Measurements from ENCODE around the gene TMEM252.

Gene TMEM252

GRCh38 chr9:68540712-68541535 is at the start of gene TMEM252:
TSS of gene TMEM252 (minus strand) at chr9:68540883. CDS start at chr9:68540814, 69 bp downstream.
- Histone ChIP-seq H3K36me3 (ENCODE audit: control insufficient read depth, insufficient read depth, low read length) (no peaks in the 10 kb centered on the region), H3K9me3 (ENCODE audit: control insufficient read depth, insufficient read depth, low read length) (no peaks in the 10 kb centered on the region), H3K4me3 (ENCODE audit: low read length) (no peak within 1 kb of the TSS), H3K4me1 (ENCODE audit: control insufficient read depth, insufficient read depth, low read length) (no peaks in the 10 kb centered on the region), H3K27me3 (ENCODE audit: control insufficient read depth, insufficient read depth, low read length) (no peaks in the 10 kb centered on the region), H3K27ac (ENCODE audit: low read length) (no peak within 1 kb of the TSS)
- WGBS (ENCODE audit: insufficient coverage, insufficient read length), result no CpG with 5 or more reads among the region's 8 CpGs
- DNase-seq (ENCODE audit: low read depth, low spot score), result no peak

GRCh38 chr9:68585034-68585761 is 44.5 kb upstream of the TMEM252 start:
- Histone ChIP-seq H3K27ac (ENCODE audit: low read length) (no peak overlapping the region), H3K9me3 (ENCODE audit: control insufficient read depth, insufficient read depth, low read length) (no peaks in the 10 kb centered on the region), H3K27me3 (ENCODE audit: control insufficient read depth, insufficient read depth, low read length) (no peaks in the 10 kb centered on the region), H3K4me3 (ENCODE audit: low read length) (no peak overlapping the region), H3K4me1 (ENCODE audit: control insufficient read depth, insufficient read depth, low read length) (no peaks in the 10 kb centered on the region; the same call in 1 of the 2 replicates), H3K36me3 (ENCODE audit: control insufficient read depth, insufficient read depth, low read length) (no peaks in the 10 kb centered on the region)
- DNase-seq (ENCODE audit: low read depth, low spot score), result no peak
- no CpG with 5 or more reads among the region's 19 CpGs for WGBS (ENCODE audit: insufficient coverage, insufficient read length)

GRCh38 chr9:68584189-68585033 is 43.7 kb upstream of the TMEM252 start:
- Histone ChIP-seq H3K27me3 (ENCODE audit: control insufficient read depth, insufficient read depth, low read length) (no peaks in the 10 kb centered on the region), H3K27ac (ENCODE audit: low read length) (no peak overlapping the region), H3K36me3 (ENCODE audit: control insufficient read depth, insufficient read depth, low read length) (no peaks in the 10 kb centered on the region), H3K4me3 (ENCODE audit: low read length) (no peak overlapping the region), H3K9me3 (ENCODE audit: control insufficient read depth, insufficient read depth, low read length) (no peaks in the 10 kb centered on the region), H3K4me1 (ENCODE audit: control insufficient read depth, insufficient read depth, low read length) (no peaks in the 10 kb centered on the region; the same call in 1 of the 2 replicates)
- WGBS (ENCODE audit: insufficient coverage, insufficient read length), result no CpG with 5 or more reads among the region's 16 CpGs
- DNase-seq (ENCODE audit: low read depth, low spot score), result peak; percentile 80

GRCh38 chr9:68581696-68582095 is 41.0 kb upstream of the TMEM252 start:
- Histone ChIP-seq H3K9me3 (ENCODE audit: control insufficient read depth, insufficient read depth, low read length) (no peaks in the 10 kb centered on the region), H3K27ac (ENCODE audit: low read length) (no peak overlapping the region), H3K4me1 (ENCODE audit: control insufficient read depth, insufficient read depth, low read length) (no peaks in the 10 kb centered on the region; the same call in 1 of the 2 replicates), H3K4me3 (ENCODE audit: low read length) (no peak overlapping the region), H3K36me3 (ENCODE audit: control insufficient read depth, insufficient read depth, low read length) (no peaks in the 10 kb centered on the region), H3K27me3 (ENCODE audit: control insufficient read depth, insufficient read depth, low read length) (no peaks in the 10 kb centered on the region)
- DNase-seq (ENCODE audit: low read depth, low spot score), result no peak
- no CpG with 5 or more reads among the region's 3 CpGs for WGBS (ENCODE audit: insufficient coverage, insufficient read length)

GRCh38 chr9:68577774-68578591 is 37.3 kb upstream of the TMEM252 start:
- no CpG with 5 or more reads among the region's 7 CpGs for WGBS (ENCODE audit: insufficient coverage, insufficient read length)
- Histone ChIP-seq H3K4me1 (ENCODE audit: control insufficient read depth, insufficient read depth, low read length) (no peaks in the 10 kb centered on the region), H3K9me3 (ENCODE audit: control insufficient read depth, insufficient read depth, low read length) (no peaks in the 10 kb centered on the region), H3K36me3 (ENCODE audit: control insufficient read depth, insufficient read depth, low read length) (no peaks in the 10 kb centered on the region), H3K27me3 (ENCODE audit: control insufficient read depth, insufficient read depth, low read length) (no peaks in the 10 kb centered on the region), H3K27ac (ENCODE audit: low read length) (no peak overlapping the region), H3K4me3 (ENCODE audit: low read length) (no peak overlapping the region)
- DNase-seq (ENCODE audit: low read depth, low spot score), result no peak

GRCh38 chr9:68575817-68576216 is 35.1 kb upstream of the TMEM252 start:
- H3K27me3 ChIP-seq (ENCODE audit: control insufficient read depth, insufficient read depth, low read length), result no peaks in the 10 kb centered on the region

GRCh38 chr9:68574150-68574549 is 33.5 kb upstream of the TMEM252 start:
- DNase-seq (ENCODE audit: low read depth, low spot score), result no peak
- Histone ChIP-seq H3K27ac (ENCODE audit: low read length) (no peak overlapping the region), H3K9me3 (ENCODE audit: control insufficient read depth, insufficient read depth, low read length) (no peaks in the 10 kb centered on the region), H3K36me3 (ENCODE audit: control insufficient read depth, insufficient read depth, low read length) (no peaks in the 10 kb centered on the region), H3K27me3 (ENCODE audit: control insufficient read depth, insufficient read depth, low read length) (no peaks in the 10 kb centered on the region), H3K4me3 (ENCODE audit: low read length) (no peak overlapping the region), H3K4me1 (ENCODE audit: control insufficient read depth, insufficient read depth, low read length) (no peaks in the 10 kb centered on the region)
- no CpG with 5 or more reads among the region's 3 CpGs for WGBS (ENCODE audit: insufficient coverage, insufficient read length)

More at GRCh38 chr9:68575817-68576216, 35.1 kb upstream of the TMEM252 start:
- Histone ChIP-seq H3K27ac (ENCODE audit: low read length) (no peak overlapping the region), H3K9me3 (ENCODE audit: control insufficient read depth, insufficient read depth, low read length) (no peaks in the 10 kb centered on the region), H3K4me3 (ENCODE audit: low read length) (no peak overlapping the region), H3K36me3 (ENCODE audit: control insufficient read depth, insufficient read depth, low read length) (no peaks in the 10 kb centered on the region), H3K4me1 (ENCODE audit: control insufficient read depth, insufficient read depth, low read length) (no peaks in the 10 kb centered on the region)
- WGBS (ENCODE audit: insufficient coverage, insufficient read length), result no CpG with 5 or more reads among the region's 5 CpGs
- DNase-seq (ENCODE audit: low read depth, low spot score), result no peak

GRCh38 chr9:68567565-68567964 is 26.9 kb upstream of the TMEM252 start:
- DNase-seq (ENCODE audit: low read depth, low spot score), result no peak
- no CpG with 5 or more reads among the region's 3 CpGs for WGBS (ENCODE audit: insufficient coverage, insufficient read length)
- Histone ChIP-seq H3K4me3 (ENCODE audit: low read length) (no peak overlapping the region), H3K9me3 (ENCODE audit: control insufficient read depth, insufficient read depth, low read length) (no peaks in the 10 kb centered on the region), H3K27ac (ENCODE audit: low read length) (no peak overlapping the region), H3K36me3 (ENCODE audit: control insufficient read depth, insufficient read depth, low read length) (no peaks in the 10 kb centered on the region), H3K27me3 (ENCODE audit: control insufficient read depth, insufficient read depth, low read length) (no peaks in the 10 kb centered on the region), H3K4me1 (ENCODE audit: control insufficient read depth, insufficient read depth, low read length) (no peaks in the 10 kb centered on the region)

- Histone ChIP-seq H3K36me3 (ENCODE audit: control insufficient read depth, insufficient read depth, low read length) (no peaks in the 10 kb centered on the region), H3K27me3 (ENCODE audit: control insufficient read depth, insufficient read depth, low read length) (no peaks in the 10 kb centered on the region), H3K27ac (ENCODE audit: low read length) (no peak overlapping the region), H3K4me1 (ENCODE audit: control insufficient read depth, insufficient read depth, low read length) (peaks cover 2% of the 10 kb centered on the region; the same call in 1 of the 2 replicates), H3K9me3 (ENCODE audit: control insufficient read depth, insufficient read depth, low read length) (no peaks in the 10 kb centered on the region), H3K4me3 (ENCODE audit: low read length) (no peak overlapping the region)
- no CpG with 5 or more reads among the region's 2 CpGs for WGBS (ENCODE audit: insufficient coverage, insufficient read length)
- no peak for DNase-seq (ENCODE audit: low read depth, low spot score)
These were observed 21.8 kb upstream of the TMEM252 start for GRCh38 chr9:68562461-68562860.
